H9 (cell line): ENCODE results near the gene CSAG1. TPM values are rescaled to one million over a fixed set of nuclear protein-coding genes. Genes with fewer than 3 reads are reported as not detected.
"Not testable (repeated sequence)": the region's sequence is repeated elsewhere in the genome, so short reads cannot be mapped to it uniquely, and the experiment has no call there.

Experiments
- DNase-seq: peaks from one replicate; pipeline ENCODE4 v3.0.0-alpha.2; 2017
- H2AFZ ChIP-seq: one replicate; pipeline ENCODE4 v1.6.1; 2013; ENCODE audit warnings: mild to moderate bottlenecking, low read length, control low read depth, moderate library complexity
- H2AK5ac ChIP-seq: 2 replicates; pipeline ENCODE4 v1.6.1; 2013; ENCODE audit warnings: low read length, control low read depth, mixed read lengths; ENCODE audit not compliant: insufficient read length
- H2BK120ac ChIP-seq: one replicate; pipeline ENCODE4 v1.6.1; 2013; ENCODE audit warnings: low read depth, mild to moderate bottlenecking, low read length, control low read depth, inconsistent platforms; ENCODE audit not compliant: poor library complexity, severe bottlenecking
- H2BK12ac ChIP-seq: 2 replicates; pipeline ENCODE4 v1.6.1; 2013; ENCODE audit warnings: low read length, control low read depth, mixed read lengths, low read depth; ENCODE audit not compliant: insufficient read length
- H2BK15ac ChIP-seq: 2 replicates; pipeline ENCODE4 v1.6.1; 2013; ENCODE audit warnings: low read depth, low read length, control low read depth
- H2BK20ac ChIP-seq: one replicate; pipeline ENCODE4 v1.6.1; 2013; ENCODE audit warnings: low read depth, mild to moderate bottlenecking, low read length, control low read depth, inconsistent platforms; ENCODE audit not compliant: poor library complexity, severe bottlenecking
- H2BK5ac ChIP-seq: 2 replicates; pipeline ENCODE4 v1.6.1; 2013; ENCODE audit warnings: low read length, control low read depth, mixed read lengths; ENCODE audit not compliant: insufficient read length
- H3K14ac ChIP-seq: 2 replicates; pipeline ENCODE4 v1.6.1; 2013; ENCODE audit warnings: low read length, control low read depth; ENCODE audit not compliant: insufficient read depth
- H3K18ac ChIP-seq: 2 replicates; pipeline ENCODE4 v1.6.1; 2013; ENCODE audit warnings: low read depth, mild to moderate bottlenecking, mixed read lengths, low read length, control low read depth; ENCODE audit not compliant: insufficient read length
- H3K23ac ChIP-seq: 2 replicates; pipeline ENCODE4 v1.6.1; 2013; ENCODE audit warnings: low read length, control low read depth, mixed read lengths, low read depth; ENCODE audit not compliant: insufficient read length
- H3K23me2 ChIP-seq: 2 replicates; pipeline ENCODE4 v1.6.1; 2013; ENCODE audit warnings: low read depth, mild to moderate bottlenecking, mixed read lengths, low read length, control low read depth; ENCODE audit not compliant: insufficient read length, poor library complexity, severe bottlenecking
- H3K27ac ChIP-seq: 2 replicates; pipeline ENCODE4 v1.5.1; 2013; ENCODE audit warnings: low read length, control low read depth, mixed read lengths, low read depth; ENCODE audit not compliant: insufficient read length
- H3K27me3 ChIP-seq: 2 replicates; pipeline ENCODE4 v1.6.1; 2013; ENCODE audit warnings: low read length, control low read depth, inconsistent platforms; ENCODE audit not compliant: insufficient read depth
- H3K4ac ChIP-seq: 2 replicates; pipeline ENCODE4 v1.6.1; 2013; ENCODE audit warnings: low read depth, mild to moderate bottlenecking, control low read depth, inconsistent platforms, low read length, moderate library complexity
- H3K4me1 ChIP-seq: 2 replicates; pipeline ENCODE4 v1.6.1; 2013; ENCODE audit warnings: low read length, control low read depth, inconsistent platforms; ENCODE audit not compliant: insufficient read depth
- H3K4me2 ChIP-seq: 2 replicates; pipeline ENCODE4 v1.6.1; 2013; ENCODE audit warnings: low read length, control low read depth, mixed read lengths; ENCODE audit not compliant: insufficient read length, insufficient read depth
- H3K56ac ChIP-seq: 2 replicates; pipeline ENCODE4 v1.6.1; 2013; ENCODE audit warnings: low read depth, mild to moderate bottlenecking, mixed read lengths, low read length, control low read depth; ENCODE audit not compliant: insufficient read length
- H3K79me1 ChIP-seq: 2 replicates; pipeline ENCODE4 v1.6.1; 2013; ENCODE audit warnings: low read depth, mild to moderate bottlenecking, moderate library complexity, low read length, control low read depth, inconsistent platforms; ENCODE audit not compliant: insufficient read depth, poor library complexity, severe bottlenecking
- H3K79me2 ChIP-seq: 2 replicates; pipeline ENCODE4 v1.6.1; 2013; ENCODE audit warnings: low read length, control low read depth, inconsistent platforms; ENCODE audit not compliant: insufficient read depth
- H3K9ac ChIP-seq: 2 replicates; pipeline ENCODE4 v1.6.1; 2013; ENCODE audit warnings: low read length, control low read depth, mixed read lengths; ENCODE audit not compliant: insufficient read length; ENCODE audit errors: extremely low read depth
- H3K9me3 ChIP-seq: one replicate; pipeline ENCODE4 v1.6.1; 2013; ENCODE audit warnings: low read depth, low read length, inconsistent platforms; ENCODE audit not compliant: control insufficient read depth
- H3T11ph ChIP-seq: one replicate; pipeline ENCODE4 v1.6.1; 2013; ENCODE audit warnings: mild to moderate bottlenecking, low read length, control low read depth, inconsistent platforms
- H4K20me1 ChIP-seq: one replicate; pipeline ENCODE4 v1.6.1; 2013; ENCODE audit not compliant: control insufficient read depth, insufficient read length, insufficient read depth
- H4K5ac ChIP-seq: 2 replicates; pipeline ENCODE4 v1.6.1; 2013; ENCODE audit warnings: low read depth, mild to moderate bottlenecking, mixed read lengths, low read length, control low read depth; ENCODE audit not compliant: insufficient read length
- H4K8ac ChIP-seq: replicated peaks from 2 replicates; pipeline ENCODE4 v1.6.1; 2013; ENCODE audit warnings: low read length, control low read depth, mixed read lengths, low read depth; ENCODE audit not compliant: insufficient read length
- H4K91ac ChIP-seq: 2 replicates; pipeline ENCODE4 v1.6.1; 2013; ENCODE audit warnings: low read depth, mild to moderate bottlenecking, moderate library complexity, mixed read lengths, low read length, control low read depth; ENCODE audit not compliant: insufficient read length
- H3K27ac Mint-ChIP-seq, 3 experiments: 2 replicates in 2 of 3; 3 replicates in 1 of 3; pipeline ENCODE4 v1.8.0; 2020 to 2021; ENCODE audit warnings: mixed read lengths in 3 of 3, mild to moderate bottlenecking in 1 of 3, moderate library complexity in 1 of 3
- H3K27me3 Mint-ChIP-seq: 2 replicates; pipeline ENCODE4 v1.8.0; 2021; ENCODE audit warnings: low read depth, mild to moderate bottlenecking, moderate library complexity, mixed read lengths
- H3K36me3 Mint-ChIP-seq, 3 experiments: 2 replicates in 2 of 3; 3 replicates in 1 of 3; pipeline ENCODE4 v1.8.0; 2020 to 2021; ENCODE audit warnings: low read depth in 3 of 3, mixed read lengths in 3 of 3; ENCODE audit not compliant: insufficient read depth in 1 of 3
- H3K4me1 Mint-ChIP-seq, 2 experiments: 2 replicates each; pipeline ENCODE4 v1.8.0; 2020; ENCODE audit warnings: mixed read lengths in 2 of 2
- H3K4me3 Mint-ChIP-seq, 2 experiments: 2 replicates in 1 of 2; 3 replicates in 1 of 2; pipeline ENCODE4 v1.8.0; 2020 to 2021; ENCODE audit warnings: mild to moderate bottlenecking in 2 of 2, mixed read lengths in 2 of 2, moderate library complexity in 1 of 2
- H3K9me3 Mint-ChIP-seq, 2 experiments: 2 replicates in 1 of 2; 3 replicates in 1 of 2; pipeline ENCODE4 v1.8.0; 2020; ENCODE audit warnings: mild to moderate bottlenecking in 2 of 2, mixed read lengths in 2 of 2, moderate library complexity in 1 of 2
- WGBS: extraction: QIAGEN DNeasy Blood & Tissue Kit; methylation state at CpG from one replicate; pipeline ENCODE4 v1.1.7; 2013; ENCODE audit warnings: missing lambda C conversion rate, low lambda C conversion rate, mixed read lengths; ENCODE audit not compliant: insufficient read length; ENCODE audit errors: extremely low coverage; 5-methylcytosine and 5-hydroxymethylcytosine counted together
- total RNA-seq: library from RNA; stranded (reverse); gene quantifications from 2 replicates; pipeline ENCODE4 v1.2.1, GENCODE V29; 2021

Gene CSAG1
- total RNA-seq, 1 experiment from 2014 or later = not detected

- not testable (repeated sequence) for H3K27ac ChIP-seq, H3K27me3 Mint-ChIP-seq, H3K23ac ChIP-seq, H2BK12ac ChIP-seq, H4K5ac ChIP-seq, H3K56ac ChIP-seq, H3K36me3 Mint-ChIP-seq, DNase-seq, H4K8ac ChIP-seq, H3K9me3 ChIP-seq, H3K4me3 Mint-ChIP-seq, H2AFZ ChIP-seq, H3K4me1 ChIP-seq, H3K27me3 ChIP-seq, H2AK5ac ChIP-seq, H3K9me3 Mint-ChIP-seq, H3K9ac ChIP-seq, H3K23me2 ChIP-seq, H3K4me1 Mint-ChIP-seq, H3K4me2 ChIP-seq, H3K79me2 ChIP-seq, H3K4ac ChIP-seq, H2BK20ac ChIP-seq, H2BK5ac ChIP-seq, H3K27ac Mint-ChIP-seq, H3K18ac ChIP-seq, H4K20me1 ChIP-seq, H2BK15ac ChIP-seq, H3T11ph ChIP-seq, H2BK120ac ChIP-seq, H3K14ac ChIP-seq, H3K79me1 ChIP-seq, H4K91ac ChIP-seq
- no CpG with 5 or more reads among the region's 7 CpGs for WGBS
Measured at GRCh38 chrX:152706500-152706899, 27.0 kb downstream of the CSAG1 start.

GRCh38 chrX:152700390-152700789 is 33.1 kb downstream of the CSAG1 start:
- H2BK20ac ChIP-seq, H3K36me3 Mint-ChIP-seq, H3K27ac ChIP-seq, H2BK15ac ChIP-seq, H4K8ac ChIP-seq, H3K23me2 ChIP-seq, H3T11ph ChIP-seq, H3K27ac Mint-ChIP-seq, H2BK120ac ChIP-seq, H3K18ac ChIP-seq, H4K91ac ChIP-seq, H3K9ac ChIP-seq, H3K27me3 ChIP-seq, H3K56ac ChIP-seq, H2AK5ac ChIP-seq, H3K4me3 Mint-ChIP-seq, H3K4me1 Mint-ChIP-seq, H3K4me2 ChIP-seq, H3K23ac ChIP-seq, H3K79me1 ChIP-seq, H3K4ac ChIP-seq, H3K4me1 ChIP-seq, H3K27me3 Mint-ChIP-seq, H2AFZ ChIP-seq, H3K79me2 ChIP-seq, H4K5ac ChIP-seq, H3K14ac ChIP-seq, H2BK12ac ChIP-seq, H4K20me1 ChIP-seq, H2BK5ac ChIP-seq, H3K9me3 ChIP-seq: not testable (repeated sequence)
- WGBS = no CpG with 5 or more reads among the region's 5 CpGs
- H3K9me3 Mint-ChIP-seq = peaks cover 10 to 13% of the 10 kb centered on the region in 2 experiments; a peak in 4 of 5 replicates
- peak; percentile 5 for DNase-seq
